Effector memory CD8-positive, alpha-beta T cell (primary cell): Measurements from ENCODE around the gene CCDC6.

ENCODE experiments used
- ATAC-seq: fragments of 150-1000 bp; cut with Tn5 transposase; replicated peaks from 2 replicates; pipeline ENCODE4 v1.10.0; 2021; ENCODE audit warnings: mild to moderate bottlenecking, moderate library complexity
- DNase-seq, 3 experiments: peaks; one replicate each; pipeline ENCODE4 v3.0.0; 2021
- H3K27ac Mint-ChIP-seq, 2 donors: one replicate each; pipeline ENCODE4 v1.8.0; 2022; ENCODE audit warnings: mild to moderate bottlenecking in 2 of 2, mixed read lengths in 2 of 2, moderate library complexity in 2 of 2
- H3K27me3 Mint-ChIP-seq, 2 donors: one replicate each; pipeline ENCODE4 v1.8.0; 2022; ENCODE audit warnings: mixed read lengths in 2 of 2
- H3K36me3 Mint-ChIP-seq: one replicate; pipeline ENCODE4 v1.8.0; 2022; ENCODE audit warnings: mild to moderate bottlenecking, moderate library complexity, mixed read lengths; ENCODE audit not compliant: insufficient read depth
- H3K4me1 Mint-ChIP-seq, 2 donors: one replicate each; pipeline ENCODE4 v1.8.0; 2022; ENCODE audit warnings: low read depth in 2 of 2, mixed read lengths in 2 of 2
- H3K4me3 Mint-ChIP-seq, 2 donors: one replicate each; pipeline ENCODE4 v1.8.0; 2022; ENCODE audit warnings: mild to moderate bottlenecking in 2 of 2, mixed read lengths in 2 of 2, moderate library complexity in 2 of 2
- H3K9me3 Mint-ChIP-seq, 2 donors: one replicate each; pipeline ENCODE4 v1.8.0; 2022; ENCODE audit warnings: mixed read lengths in 2 of 2

CCDC6 gene

DNA sequence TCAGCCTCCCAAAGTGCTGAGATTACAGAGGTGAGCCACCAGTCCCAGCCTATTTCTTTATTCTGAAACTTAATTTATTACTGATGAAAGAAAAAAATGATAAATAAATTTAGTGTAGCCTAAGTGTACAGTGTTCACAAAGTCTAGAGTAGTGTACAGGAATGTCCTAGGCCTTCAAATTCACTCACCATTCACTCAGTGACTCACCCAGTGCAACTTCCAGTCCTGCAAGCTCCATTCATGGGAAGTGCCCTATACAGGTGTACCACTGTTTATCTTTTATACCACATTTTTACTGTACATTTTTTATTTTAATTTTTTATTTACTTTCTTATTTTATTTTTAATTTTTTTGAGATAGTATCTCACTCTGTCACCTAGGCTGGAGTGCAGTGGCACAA lies 165.3 kb downstream of the CCDC6 start:
- ATAC-seq: no peak
- H3K36me3 Mint-ChIP-seq: no peaks in the 10 kb centered on the region
- no peak for DNase-seq
- H3K4me1 Mint-ChIP-seq: no peaks in the 10 kb centered on the region
- H3K27ac Mint-ChIP-seq: no peak overlapping the region
- no peaks in the 10 kb centered on the region for H3K9me3 Mint-ChIP-seq
- no peak overlapping the region for H3K4me3 Mint-ChIP-seq
- peaks cover 9 to 14% of the 10 kb centered on the region in 2 donors for H3K27me3 Mint-ChIP-seq
